ENCODE results near the gene LDHB. TPM values are rescaled to one million over a fixed set of nuclear protein-coding genes. Genes with fewer than 3 reads are reported as not detected.

Gene LDHB
- total RNA-seq, 4 donors from 2014 or later, result 299 to 433 (median 374) TPM

DNA sequence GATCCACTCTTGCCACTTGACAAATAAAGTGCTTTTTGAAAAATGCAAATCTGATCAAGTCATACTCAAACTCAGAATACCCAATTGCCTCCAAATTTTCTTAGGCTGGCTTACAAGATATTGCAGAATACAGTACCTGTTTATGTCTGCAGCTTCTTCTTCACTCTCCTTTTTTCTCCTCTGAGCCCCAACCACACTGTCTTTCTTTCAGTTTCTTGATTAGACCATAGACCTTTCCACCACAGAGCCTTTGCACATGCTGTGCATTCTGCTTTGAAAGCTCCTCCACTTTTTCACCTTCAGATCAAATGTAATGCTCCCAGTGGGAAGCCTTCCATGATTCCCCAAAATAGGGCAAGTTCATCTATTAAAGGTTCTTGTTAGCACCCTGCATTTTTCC lies 39.1 kb downstream of the LDHB start:
- Histone ChIP-seq H3K9me3 (no peaks in the 10 kb centered on the region), H3K36me3 (no peaks in the 10 kb centered on the region), H3K4me3 (no peak overlapping the region), H3K27ac (replicated peaks in 1 of 4) (no peak overlapping the region), H3K27me3 (no peaks in the 10 kb centered on the region), H3K4me1 (peaks cover 0 to 11% (median 6%) of the 10 kb centered on the region in 4 donors)
- intact Hi-C loops (cut with DNase I), result no loop called here
- TF ChIP-seq POLR2AphosphoS5 (IDR thresholded peaks at IDR 0.05) (no peak), EP300 (IDR thresholded peaks at IDR 0.05) (no peak), POLR2A (IDR thresholded peaks at IDR 0.05; ENCODE audit: low read depth) (no peak)
- TF ChIP-seq, protein P1, sequence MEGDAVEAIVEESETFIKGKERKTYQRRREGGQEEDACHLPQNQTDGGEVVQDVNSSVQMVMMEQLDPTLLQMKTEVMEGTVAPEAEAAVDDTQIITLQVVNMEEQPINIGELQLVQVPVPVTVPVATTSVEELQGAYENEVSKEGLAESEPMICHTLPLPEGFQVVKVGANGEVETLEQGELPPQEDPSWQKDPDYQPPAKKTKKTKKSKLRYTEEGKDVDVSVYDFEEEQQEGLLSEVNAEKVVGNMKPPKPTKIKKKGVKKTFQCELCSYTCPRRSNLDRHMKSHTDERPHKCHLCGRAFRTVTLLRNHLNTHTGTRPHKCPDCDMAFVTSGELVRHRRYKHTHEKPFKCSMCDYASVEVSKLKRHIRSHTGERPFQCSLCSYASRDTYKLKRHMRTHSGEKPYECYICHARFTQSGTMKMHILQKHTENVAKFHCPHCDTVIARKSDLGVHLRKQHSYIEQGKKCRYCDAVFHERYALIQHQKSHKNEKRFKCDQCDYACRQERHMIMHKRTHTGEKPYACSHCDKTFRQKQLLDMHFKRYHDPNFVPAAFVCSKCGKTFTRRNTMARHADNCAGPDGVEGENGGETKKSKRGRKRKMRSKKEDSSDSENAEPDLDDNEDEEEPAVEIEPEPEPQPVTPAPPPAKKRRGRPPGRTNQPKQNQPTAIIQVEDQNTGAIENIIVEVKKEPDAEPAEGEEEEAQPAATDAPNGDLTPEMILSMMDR (IDR thresholded peaks at IDR 0.05), result no peak
- no peak for DNase-seq (ENCODE audit: extremely low spot score)

DNA sequence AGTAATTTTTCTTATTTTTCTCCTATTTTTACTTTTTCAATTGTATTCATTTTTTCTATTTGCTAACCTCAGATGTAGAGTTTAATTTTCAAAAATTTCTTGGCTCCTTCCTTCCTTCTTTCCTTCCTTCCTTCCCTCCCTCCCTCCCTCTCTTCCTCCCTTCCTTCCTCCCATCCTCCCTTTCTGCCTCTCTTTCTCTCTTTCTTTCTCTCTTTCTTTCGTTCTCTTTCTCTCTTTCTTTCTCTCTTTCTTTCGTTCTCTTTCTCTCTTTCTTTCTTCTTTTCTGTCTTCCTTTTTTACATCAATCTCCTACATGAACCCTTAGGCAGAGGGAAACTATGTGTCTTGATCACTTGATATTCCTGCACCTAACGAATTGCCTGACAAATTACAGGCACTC lies 40.6 kb downstream of the LDHB start:
- no peaks in the 10 kb centered on the region for H3K27me3 ChIP-seq
- no peak for DNase-seq (ENCODE audit: extremely low spot score)
- intact Hi-C loops (cut with DNase I), result no loop called here
- TF ChIP-seq EP300 (IDR thresholded peaks at IDR 0.05), result no peak
- TF ChIP-seq, protein P1 (IDR thresholded peaks at IDR 0.05), result no peak
- TF ChIP-seq POLR2A (IDR thresholded peaks at IDR 0.05; ENCODE audit: low read depth), result no peak
- no peak for TF ChIP-seq POLR2AphosphoS5 (IDR thresholded peaks at IDR 0.05)
- 90% methylated on average over 3 of the region's 3 CpGs for WGBS
- H3K36me3 ChIP-seq, result no peaks in the 10 kb centered on the region
- no peak overlapping the region for H3K27ac ChIP-seq (replicated peaks in 1 of 4)
- H3K4me1 ChIP-seq, result peaks cover 0 to 11% (median 6%) of the 10 kb centered on the region in 4 donors
- H3K9me3 ChIP-seq, result no peaks in the 10 kb centered on the region
- H3K4me3 ChIP-seq, result no peak overlapping the region

DNA sequence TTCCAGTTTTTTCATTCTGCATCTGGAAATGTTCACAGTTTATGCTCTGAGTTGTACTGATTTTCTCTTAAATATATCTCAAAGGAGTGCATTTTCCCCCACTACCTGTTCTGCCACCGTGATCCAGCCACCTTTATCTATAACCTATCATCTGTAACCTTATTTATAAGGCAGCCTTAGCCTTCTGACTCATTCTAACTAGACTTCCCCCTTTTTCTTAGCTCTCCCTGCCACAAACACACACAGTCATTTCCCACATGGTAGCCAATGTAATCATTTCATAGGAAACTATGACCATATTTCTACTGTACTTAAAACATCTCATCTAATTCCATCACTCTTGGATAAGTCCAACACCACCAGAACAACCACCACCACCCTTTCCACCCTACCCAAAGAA lies 42.2 kb downstream of the LDHB start:
- peaks cover 0 to 11% (median 6%) of the 10 kb centered on the region in 4 donors for H3K4me1 ChIP-seq
- DNase-seq (ENCODE audit: extremely low spot score), result no peak
- 68% methylated on average over 1 of the region's 1 CpG for WGBS
- intact Hi-C loops (cut with DNase I), result no loop called here
- no peaks in the 10 kb centered on the region for H3K9me3 ChIP-seq
- H3K27ac ChIP-seq (replicated peaks in 1 of 4), result no peak overlapping the region
- no peak for TF ChIP-seq EP300 (IDR thresholded peaks at IDR 0.05)
- no peak overlapping the region for H3K4me3 ChIP-seq
- H3K27me3 ChIP-seq, result no peaks in the 10 kb centered on the region
- no peaks in the 10 kb centered on the region for H3K36me3 ChIP-seq

DNA sequence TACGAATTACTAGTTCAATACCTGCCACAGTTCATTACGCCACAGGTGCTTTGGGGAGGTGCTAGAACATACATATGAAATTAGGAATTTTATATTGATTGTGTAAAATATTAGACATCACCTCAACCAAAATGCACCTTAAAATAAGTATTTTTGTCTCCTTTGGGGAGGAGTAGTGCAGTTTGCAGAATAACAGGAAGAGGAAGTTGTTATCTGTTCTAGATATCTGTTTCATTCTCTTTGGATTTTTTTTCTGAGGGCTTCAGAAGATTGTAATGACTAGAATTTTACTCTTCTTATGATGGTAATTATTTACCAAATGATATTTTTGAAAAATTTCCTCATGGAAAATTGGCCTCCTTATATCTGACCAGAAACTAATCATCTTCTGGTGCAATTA lies 43.1 kb downstream of the LDHB start:
- intact Hi-C loops (cut with DNase I), result no loop called here
- no peaks in the 10 kb centered on the region for H3K36me3 ChIP-seq
- no peaks in the 10 kb centered on the region for H3K27me3 ChIP-seq
- TF ChIP-seq POLR2AphosphoS5 (IDR thresholded peaks at IDR 0.05) (no peak), POLR2A (IDR thresholded peaks at IDR 0.05; ENCODE audit: low read depth) (no peak), EP300 (IDR thresholded peaks at IDR 0.05) (no peak)
- TF ChIP-seq, protein P1 (IDR thresholded peaks at IDR 0.05), result no peak
- 91% methylated on average over 2 of the region's 2 CpGs for WGBS
- no peak overlapping the region for H3K4me3 ChIP-seq
- no peak for DNase-seq (ENCODE audit: extremely low spot score)
- no peaks in the 10 kb centered on the region for H3K9me3 ChIP-seq
- no peak overlapping the region for H3K27ac ChIP-seq (replicated peaks in 1 of 4)
- H3K4me1 ChIP-seq, result peaks cover 0 to 11% (median 6%) of the 10 kb centered on the region in 4 donors

DNA sequence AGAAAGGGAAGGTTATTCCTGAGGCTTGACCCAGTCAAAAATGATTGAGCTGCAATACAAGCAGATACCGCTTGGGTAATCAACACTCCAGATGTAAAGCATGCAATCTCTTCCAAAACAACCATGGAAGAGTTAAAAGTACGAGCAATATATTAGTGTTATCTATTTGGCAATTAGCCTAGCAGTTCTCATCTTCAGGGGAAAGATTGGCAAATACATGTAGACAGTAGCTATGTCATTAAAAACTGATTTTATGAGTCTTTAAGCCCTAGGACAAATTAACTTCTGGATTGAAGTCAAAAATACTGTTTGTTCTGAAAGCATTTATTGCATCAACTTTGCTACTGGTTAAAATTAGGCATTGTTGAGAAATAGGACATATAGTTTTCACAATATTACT lies 43.7 kb downstream of the LDHB start:
- WGBS, result 60% methylated on average over 2 of the region's 2 CpGs
- no peaks in the 10 kb centered on the region for H3K27me3 ChIP-seq
- H3K9me3 ChIP-seq, result no peaks in the 10 kb centered on the region
- TF ChIP-seq, protein P1 (IDR thresholded peaks at IDR 0.05), result no peak
- TF ChIP-seq EP300 (IDR thresholded peaks at IDR 0.05) (no peak), POLR2AphosphoS5 (IDR thresholded peaks at IDR 0.05) (no peak), POLR2A (IDR thresholded peaks at IDR 0.05; ENCODE audit: low read depth) (no peak)
- H3K27ac ChIP-seq (replicated peaks in 1 of 4), result no peak overlapping the region
- H3K4me3 ChIP-seq, result no peak overlapping the region
- H3K36me3 ChIP-seq, result no peaks in the 10 kb centered on the region
- peaks cover 0 to 11% (median 6%) of the 10 kb centered on the region in 4 donors for H3K4me1 ChIP-seq
- no peak for DNase-seq (ENCODE audit: extremely low spot score)
- intact Hi-C loops (cut with DNase I), result no loop called here

All from esophagus muscularis mucosa (tissue), 4 donors.